Stimulated activated CD8-positive, alpha-beta memory T cell treated with anti-CD3 and anti-CD28 coated beads, Interleukin-2, amount 100 ng/mL, for 48 hours (primary cell): ENCODE results near the gene KRTAP10-8.
A peak's percentile ranks its signal among the peaks of the same experiment; 100 is the strongest.
"Not testable (repeated sequence)": the region's sequence is repeated elsewhere in the genome, so short reads cannot be mapped to it uniquely, and the experiment has no call there.

Experiments
- DNase-seq, 2 donors: peaks; one replicate each; pipeline ENCODE4 v3.0.0-alpha.2; 2020; ENCODE audit warnings: low read depth in 2 of 2

Gene KRTAP10-8

DNA sequence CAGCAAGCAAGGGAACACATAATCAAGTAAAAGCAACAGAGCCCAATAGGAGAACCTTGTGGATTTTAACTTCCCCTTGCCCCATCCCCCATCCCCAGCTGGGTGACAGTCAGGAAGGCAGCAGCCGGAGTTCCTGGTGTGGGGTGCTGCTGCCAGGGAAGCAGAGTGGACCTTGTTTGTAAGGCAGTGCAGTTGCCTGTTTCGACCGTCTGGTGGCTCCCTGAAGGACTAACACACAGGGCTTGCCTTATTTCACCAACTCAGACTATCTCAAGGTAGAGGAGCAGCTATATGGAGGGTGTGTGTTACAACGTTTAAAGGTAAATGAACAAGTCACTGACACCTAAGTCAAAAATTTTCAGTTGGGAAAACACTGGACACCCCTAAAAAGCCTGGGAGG is 6.6 kb downstream of the KRTAP10-8 start:
- DNase-seq = no peak

DNA sequence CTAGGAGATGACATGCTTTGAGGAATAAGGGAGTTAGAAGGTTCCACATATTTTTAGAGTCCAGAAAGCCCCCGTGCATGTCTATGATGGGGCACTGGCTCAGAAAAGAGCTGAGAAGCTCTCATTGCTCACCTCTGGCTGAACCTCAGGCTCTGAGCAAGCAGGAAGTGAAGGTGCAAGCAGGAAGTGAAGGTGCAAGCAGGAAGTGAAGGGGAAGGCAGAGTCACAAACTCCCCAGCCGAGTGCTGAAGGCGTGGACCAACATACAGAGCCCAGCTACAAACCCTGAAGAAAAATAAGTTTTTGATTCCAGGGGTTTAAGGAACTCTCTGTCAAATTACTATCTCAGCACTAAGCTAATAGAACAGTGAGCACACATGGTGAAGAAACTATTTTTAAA is 7.0 kb downstream of the KRTAP10-8 start:
- DNase-seq = peak in 1 of 2 donors; percentile 13

DNA sequence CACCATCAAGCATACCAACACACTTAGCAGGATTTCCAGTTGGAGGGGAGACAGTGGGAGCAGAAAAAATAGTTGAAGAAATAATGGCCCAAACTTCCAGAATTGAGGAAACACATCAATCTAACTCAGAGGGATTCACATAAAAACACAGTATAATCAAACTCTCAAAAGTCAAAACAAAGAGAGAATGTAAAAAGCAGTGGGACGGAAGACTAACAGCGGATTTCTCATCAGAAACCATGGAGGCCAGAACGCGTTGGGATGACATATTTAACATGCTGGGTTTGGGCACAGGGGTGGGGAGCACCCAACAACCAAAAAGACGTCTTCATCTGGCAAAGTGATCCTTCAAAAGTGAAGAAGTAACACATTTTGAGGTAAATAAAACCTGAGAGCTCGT is 8.0 kb downstream of the KRTAP10-8 start:
- DNase-seq = no peak

DNA sequence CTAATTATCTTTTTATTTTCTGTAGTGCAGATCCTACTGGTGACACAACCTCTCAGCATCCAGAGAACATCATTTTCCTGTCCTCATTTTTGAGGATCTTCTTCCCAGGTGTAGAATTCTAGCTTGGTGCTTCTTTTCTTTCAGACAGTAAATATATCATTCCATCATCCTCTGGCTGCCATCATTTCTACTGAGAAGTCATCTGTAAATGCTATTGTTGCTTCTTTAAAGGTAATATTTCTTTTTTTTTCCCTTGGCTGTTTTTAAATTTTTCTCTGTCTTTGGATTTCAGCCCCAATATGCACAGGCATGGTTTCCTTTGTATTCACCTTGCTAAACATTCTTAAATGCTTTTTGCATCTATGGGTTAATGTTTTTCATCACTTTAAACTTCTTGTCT is 11.7 kb downstream of the KRTAP10-8 start:
- no peak for DNase-seq

DNA sequence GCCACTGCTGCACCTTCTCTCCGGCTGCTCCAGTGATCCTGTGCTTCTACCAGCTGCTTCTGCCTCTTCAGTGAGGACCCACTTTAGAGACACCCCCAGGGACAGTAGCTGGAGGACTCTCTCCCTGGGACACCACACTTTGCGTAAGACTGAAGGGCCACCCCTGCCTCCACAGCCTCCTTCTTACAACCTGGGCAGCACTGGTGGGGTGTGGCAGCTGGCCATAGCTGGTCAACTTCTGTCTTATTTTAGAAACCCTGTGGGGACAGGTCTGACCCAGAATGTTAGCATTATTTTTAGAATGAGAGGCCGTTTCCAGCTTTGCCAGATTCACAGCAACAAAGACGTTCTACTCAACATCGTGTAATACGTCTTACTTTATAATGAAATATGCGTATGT is 13.9 kb downstream of the KRTAP10-8 start:
- no peak for DNase-seq

DNA sequence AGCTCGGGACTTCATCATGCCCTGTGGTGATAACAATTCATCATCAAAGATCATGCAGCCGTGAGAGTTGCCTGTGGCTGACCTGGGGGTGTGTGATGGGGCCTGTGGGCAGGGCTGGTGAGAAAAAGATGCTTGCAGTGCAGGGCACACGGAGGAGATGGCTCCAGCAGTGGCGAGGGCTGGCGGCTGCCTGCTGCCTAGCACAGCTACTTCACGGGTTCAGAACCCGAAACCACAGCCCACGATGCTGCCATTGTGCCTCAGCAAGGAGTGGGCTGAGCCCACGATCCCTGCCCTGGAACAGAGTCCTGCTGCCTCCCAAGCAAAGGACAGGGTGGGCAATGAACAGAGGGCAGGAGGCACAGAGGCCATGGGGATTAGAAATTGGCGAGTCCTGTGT is 14.4 kb downstream of the KRTAP10-8 start:
- DNase-seq = no peak

DNA sequence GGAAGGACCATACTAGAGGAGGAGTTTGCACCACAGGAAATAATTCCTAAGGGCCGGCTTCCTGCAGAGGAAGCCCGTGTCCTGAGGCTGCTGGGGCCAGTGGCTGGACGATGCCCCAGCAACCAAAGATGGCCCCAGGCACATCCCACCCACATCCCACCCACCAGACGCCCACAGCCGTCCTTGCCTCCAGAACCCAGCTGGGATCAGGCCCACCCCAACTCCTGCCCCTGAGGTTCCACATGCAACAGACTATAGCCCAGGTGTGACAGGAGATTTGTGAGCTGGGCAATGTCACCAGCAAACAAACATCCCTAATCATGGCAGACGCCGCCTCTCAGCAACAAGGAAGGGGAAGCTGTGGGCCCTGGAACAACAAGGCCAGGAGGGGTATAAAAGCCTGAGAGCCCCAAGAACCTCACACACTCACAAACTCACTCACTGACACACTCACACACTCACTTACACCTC is 14.8 kb downstream of the KRTAP10-8 start, which contains the start of gene KRTAP10-9:
Gene KRTAP10-9 (plus strand): TSS at position 421 of the 471 bp plus-strand sequence. CDS start 79 bp downstream, outside the sequence.
- no peak for DNase-seq

DNA sequence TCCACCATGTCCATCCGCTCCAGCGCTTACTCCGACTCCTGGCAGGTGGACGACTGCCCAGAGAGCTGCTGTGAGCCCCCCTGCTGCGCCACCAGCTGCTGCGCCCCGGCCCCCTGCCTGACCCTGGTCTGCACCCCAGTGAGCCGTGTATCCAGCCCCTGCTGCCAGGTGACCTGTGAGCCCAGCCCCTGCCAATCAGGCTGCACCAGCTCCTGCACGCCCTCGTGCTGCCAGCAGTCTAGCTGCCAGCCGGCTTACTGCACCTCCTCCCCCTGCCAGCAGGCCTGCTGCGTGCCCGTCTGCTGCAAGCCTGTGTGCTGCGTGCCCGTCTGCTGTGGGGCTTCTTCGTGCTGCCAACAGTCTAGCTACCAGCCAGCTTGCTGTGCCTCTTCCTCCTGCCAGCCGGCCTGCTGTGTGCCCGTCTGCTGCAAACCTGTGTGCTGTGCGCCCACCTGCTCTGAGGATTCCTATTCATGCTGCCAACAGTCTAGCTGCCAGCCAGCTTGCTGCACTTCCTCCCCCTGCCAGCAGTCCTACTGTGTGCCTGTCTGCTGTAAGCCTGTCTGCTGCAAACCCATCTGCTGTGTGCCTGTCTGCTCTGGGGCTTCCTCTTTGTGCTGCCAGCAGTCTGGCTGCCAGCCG is 15.4 kb downstream of the KRTAP10-8 start:
- not testable (repeated sequence) for DNase-seq

DNA sequence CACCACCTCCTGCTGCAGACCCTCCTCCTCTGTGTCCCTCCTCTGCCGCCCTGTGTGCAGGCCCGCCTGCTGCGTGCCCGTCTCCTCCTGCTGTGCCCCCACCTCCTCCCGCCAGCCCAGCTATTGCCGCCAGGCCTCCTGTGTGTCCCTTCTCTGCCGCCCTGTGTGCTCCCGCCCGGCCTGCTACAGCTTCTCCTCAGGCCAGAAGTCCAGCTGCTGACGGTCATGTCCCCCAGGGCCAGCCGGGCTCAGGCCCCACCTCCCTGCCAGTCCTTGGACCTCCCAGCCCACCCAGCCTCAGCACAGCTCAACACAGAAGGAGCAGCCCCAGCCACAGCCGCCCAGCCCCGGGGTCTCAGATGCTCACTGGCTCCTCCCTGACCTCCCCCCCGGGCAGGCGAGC is 16.0 kb downstream of the KRTAP10-8 start:
- not testable (repeated sequence) for DNase-seq

DNA sequence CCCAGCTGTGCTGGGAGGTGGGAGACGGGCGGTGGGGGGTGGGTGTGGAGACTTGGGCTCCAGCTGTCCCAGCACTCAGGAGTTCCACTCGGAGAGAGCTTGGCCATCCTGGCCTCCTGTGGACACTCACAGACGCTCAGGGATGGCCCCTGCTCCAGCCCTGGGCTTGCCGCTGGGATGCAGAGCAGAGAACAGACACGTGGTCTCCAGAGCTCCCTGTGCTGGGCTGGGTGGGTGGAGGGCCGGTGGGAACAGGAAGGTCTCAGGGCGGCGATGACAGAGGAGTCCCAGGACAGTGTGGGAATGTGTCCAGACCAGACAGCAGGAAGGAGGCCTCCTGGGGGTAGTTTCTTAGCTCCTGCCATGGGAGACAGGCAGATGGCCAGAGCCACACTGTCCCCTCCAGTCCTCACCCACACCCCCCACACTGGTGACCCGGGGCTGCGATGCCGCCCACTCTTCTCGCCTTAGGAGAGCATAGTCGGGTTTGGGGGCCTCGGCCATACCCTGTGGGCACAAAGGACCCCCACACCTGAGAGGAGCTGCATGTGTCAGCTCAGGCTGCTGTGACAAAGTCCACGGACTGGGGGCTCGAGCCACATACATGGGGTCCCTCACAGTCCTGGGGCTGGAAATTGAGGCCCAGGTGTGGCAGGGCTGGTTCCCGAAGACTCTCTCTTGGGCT is 17.0 kb downstream of the KRTAP10-8 start:
- no peak for DNase-seq

DNA sequence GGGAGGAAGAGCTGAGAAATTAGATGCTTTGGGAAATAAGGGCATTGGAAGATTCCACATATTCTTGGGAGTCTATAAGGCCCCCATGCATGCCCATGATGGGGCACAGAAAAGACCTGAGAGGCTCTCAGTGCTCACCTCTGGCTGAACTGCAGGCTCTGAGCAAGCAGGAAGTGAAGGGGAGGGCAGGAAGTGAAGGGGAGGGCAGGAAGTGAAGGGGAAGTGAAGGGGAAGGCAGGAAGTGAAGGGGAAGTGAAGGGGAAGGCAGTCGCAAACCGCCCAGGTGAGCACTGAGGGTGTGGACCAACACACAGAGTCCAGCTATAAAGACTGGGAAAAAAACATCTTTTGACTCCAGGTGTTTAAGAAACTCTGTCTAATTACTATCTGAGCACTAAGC is 18.6 kb downstream of the KRTAP10-8 start:
- DNase-seq = no peak

DNA sequence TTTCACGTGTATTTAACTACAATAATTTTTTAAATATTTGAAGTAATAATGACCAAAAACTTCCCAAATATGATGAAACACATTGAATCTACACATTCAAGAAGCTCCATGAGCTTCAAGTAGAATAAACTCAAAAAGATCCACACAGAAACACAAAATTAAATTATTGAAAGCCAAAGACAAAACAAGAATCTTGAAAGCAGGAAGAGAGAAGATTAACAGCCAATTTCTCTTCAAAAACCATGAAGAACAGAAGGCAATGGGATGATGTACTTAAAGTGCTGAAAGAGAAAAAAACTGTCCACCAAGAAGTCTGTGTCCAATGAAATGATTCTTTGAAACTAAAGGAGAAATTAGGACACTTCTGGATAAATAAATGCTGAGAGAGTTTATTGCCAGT is 20.2 kb downstream of the KRTAP10-8 start:
- no peak for DNase-seq

DNA sequence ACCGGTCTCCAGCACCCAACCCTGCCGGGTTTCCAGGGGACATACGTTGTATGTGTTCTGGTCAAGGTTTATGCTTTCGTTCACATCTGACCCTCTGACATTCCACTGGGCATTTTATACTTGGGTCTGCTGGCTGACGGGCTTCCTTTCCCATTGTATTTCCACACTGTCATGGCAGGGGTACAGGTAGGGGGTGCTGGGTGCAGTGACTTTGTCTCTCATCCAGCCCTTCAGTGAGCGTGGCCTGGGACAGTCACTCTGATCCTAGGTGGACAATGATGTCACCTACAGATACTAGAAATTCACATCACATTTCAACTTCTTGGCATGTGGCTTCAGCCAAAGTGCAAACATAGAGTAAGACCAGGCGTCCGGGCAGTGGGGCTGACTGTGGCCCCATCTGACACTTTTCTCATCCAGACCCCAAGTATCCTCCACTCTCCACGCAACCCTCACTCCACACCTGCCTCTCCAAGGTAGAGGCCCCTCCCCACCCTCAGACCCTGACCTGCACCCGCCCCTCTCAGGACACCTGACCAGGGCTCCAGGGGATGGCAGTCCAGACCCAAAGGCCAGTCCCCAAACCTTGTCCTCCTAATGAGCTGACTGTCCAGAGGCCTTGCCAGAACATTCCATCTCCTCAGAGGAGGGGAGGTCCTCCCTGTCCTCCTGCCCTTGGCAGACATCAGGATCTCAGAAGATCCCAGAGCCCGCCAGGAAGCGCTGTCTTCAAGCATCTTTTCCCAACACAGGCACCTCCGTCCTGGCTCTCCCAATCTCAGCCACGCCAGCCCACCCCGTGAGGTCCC is 24.5 kb downstream of the KRTAP10-8 start:
- DNase-seq = no peak

DNA sequence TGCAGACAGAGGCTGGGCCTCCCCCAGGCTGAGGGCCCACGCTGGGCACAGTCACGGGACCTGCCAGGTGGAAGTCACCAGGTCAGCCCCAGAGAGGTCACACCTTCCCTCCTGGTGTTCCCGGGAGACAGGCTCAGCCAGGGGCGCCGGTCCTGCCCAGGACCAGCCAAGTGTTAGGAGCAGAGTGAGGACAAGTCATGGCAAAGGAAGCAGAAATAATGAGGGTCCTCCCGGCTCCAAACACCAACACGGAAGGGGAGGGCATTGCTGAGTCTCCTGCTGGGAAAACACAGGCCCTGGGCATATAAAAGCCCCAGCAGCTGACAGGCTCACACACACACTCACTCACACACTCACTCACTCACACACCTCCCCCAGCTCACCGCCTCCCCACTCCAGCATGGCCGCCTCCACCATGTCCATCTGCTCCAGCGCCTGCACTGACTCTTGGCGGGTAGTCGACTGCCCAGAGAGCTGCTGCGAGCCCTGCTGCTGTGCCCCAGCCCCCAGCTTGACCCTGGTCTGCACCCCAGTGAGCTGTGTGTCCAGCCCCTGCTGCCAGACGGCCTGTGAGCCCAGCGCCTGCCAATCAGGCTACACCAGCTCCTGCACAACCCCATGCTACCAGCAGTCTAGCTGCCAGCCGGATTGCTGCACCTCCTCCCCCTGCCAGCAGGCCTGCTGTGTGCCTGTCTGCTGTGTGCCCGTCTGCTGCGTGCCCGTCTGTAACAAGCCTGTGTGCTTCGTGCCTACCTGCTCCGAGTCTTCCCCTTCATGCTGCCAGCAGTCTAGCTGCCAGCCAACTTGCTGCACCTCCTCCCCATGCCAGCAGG is 25.4 kb downstream of the KRTAP10-8 start, which contains the start of gene KRTAP10-10:
Gene KRTAP10-10 (plus strand): TSS at position 339 of the 833 bp plus-strand sequence. CDS start 62 bp downstream, at position 401.
- no peak for DNase-seq

DNA sequence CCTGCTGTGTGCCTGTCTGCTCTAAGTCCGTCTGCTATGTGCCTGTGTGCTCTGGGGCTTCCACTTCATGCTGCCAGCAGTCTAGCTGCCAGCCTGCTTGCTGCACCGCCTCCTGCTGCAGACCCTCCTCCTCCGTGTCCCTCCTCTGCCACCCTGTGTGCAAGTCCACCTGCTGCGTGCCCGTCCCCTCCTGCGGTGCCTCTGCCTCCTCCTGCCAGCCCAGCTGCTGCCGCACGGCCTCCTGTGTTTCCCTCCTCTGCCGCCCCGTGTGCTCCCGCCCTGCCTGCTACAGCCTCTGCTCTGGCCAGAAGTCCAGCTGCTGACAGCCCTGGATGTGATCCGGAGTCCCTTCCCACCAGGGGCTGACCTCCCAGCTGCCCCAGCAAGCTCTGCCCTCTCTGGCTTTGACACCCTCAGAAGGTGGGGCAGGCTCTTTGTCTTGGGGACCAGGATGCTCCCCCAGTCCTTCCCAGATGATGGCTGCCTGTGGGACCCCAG is 26.0 kb downstream of the KRTAP10-8 start:
- DNase-seq = not testable (repeated sequence)

DNA sequence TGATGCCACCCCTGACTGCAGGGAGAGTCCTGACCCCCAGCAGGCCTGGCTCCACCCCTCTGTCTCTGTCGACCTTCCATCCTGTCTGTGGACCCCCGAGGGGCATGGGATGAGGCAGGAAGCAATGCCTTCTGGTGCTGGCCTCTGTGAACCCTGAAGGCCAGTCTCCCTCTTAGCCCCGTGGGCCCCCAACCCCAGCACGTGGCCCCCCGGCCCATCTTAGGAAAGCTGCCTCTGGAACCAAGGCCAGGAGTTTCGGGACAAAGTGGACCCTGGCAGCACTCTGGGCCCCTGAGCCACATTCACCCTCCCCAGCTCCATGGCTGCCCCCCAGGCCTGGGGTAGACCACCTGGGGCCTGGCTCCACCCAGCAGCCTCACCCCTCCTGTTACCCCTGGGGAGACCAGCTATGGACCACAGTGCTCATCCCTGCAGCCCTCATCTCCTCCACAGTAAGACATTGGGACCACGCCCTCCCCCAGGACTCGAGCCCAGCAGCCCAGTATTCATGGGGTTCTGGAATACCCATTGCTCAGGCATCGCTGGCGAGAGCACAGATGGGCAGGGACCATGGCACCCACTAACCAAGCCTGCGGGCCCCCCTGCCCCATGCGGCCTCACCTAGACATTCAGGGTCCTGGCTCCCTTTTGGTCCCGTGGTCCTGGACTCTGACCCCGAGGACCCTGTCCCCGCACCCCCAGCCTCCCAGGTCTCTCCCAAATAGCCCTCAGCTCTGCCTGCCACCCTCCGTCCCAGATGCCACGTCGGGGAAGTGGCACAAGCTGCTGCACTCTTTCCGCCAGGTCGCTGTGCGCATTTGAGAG is 26.8 kb downstream of the KRTAP10-8 start:
- not testable (repeated sequence) for DNase-seq

DNA sequence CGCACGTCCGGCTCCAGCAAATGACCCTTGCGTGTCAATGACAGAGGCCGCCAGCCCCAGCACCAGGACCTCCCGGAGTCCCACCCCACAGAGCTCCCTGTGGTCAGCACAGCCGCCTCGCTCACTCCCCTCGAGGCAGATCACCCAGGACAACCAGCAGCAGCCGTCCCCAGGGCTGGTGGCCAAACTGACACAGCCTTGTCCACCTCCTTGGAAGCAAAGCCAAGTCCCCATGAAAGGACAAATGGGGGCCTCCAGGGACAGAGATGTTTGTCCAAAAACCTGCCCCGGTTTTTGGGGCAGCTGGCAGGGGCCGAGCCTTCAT is 27.4 kb downstream of the KRTAP10-8 start:
- DNase-seq = no peak

DNA sequence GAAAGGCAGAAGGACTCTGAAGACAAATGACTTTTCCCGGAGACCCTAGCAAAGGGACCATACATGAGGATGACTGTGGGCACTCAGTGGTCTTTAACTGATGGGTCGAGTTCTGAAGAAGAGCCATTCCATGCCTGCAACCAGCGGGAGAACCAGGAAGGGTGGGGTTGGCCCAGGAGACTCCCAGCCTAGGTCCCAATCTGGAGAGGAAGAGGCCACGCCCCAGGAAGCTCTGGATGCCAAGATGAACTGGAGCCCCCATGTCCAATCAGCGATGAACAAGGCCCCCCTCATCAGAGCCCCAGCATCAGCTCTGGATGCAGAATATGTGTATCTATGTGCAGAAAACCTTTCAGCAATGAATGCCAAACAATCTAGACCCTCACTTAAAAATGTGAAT is 28.9 kb downstream of the KRTAP10-8 start:
- DNase-seq = no peak

DNA sequence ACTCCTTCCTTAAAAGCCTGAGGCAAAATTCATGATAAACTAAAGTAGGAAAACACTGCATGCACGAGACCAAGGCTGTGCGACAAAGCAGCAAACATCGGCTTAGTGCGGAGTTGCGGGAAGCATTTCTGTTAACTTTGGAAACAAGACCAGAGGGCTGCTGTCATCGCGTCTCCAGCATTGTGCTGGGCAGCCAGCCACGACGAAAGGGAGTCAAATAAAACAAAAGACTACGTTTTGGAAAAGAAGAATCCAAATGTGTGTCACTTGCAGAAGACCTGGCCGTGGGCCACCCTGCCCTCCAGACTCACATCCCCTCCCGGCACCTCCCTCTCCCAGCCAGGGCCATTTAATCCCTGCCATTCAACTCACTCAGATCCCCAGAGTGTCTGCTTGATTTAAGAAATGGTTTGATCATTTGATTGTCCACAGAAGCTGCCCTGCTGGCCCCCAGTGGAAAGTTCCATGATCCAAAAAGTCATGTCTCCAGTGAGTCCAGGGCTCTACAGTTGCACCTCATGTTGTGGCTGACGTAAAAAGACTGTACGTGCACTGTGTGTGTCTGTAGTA is 31.9 kb downstream of the KRTAP10-8 start:
- no peak for DNase-seq

DNA sequence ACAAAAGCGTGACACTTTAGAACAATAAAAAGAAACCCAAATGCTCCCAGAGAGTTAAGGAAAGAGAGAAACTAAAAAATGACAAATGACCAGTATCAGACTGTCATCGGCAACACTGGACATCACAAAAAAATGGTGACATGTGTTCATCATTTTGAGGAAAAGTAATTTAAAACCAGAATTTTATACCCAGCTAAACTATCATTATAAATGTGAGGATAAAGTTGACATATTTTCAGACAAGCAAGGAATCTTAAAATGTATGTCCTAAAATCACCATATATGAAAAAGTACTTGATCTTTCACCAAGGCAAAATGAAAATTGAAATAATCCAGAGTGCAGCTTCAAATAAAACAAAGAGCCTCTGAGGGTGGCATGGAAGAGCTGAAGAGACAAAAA is 33.0 kb downstream of the KRTAP10-8 start:
- DNase-seq = no peak
